Endothelial cell of umbilical vein (primary cell): ENCODE data around the gene NTRK2. TPM values are rescaled to one million over a fixed set of nuclear protein-coding genes. Genes with fewer than 3 reads are reported as not detected.

Experiments used
- BruUV-seq: library from RNA; stranded (reverse); fragments of 400-500 nt; replicated peaks from 2 replicates; lab custom pipeline; 2021; lab: Mats Ljungman, UMichigan
- CTCF ChIA-PET: fragments of 300-600, 350-600 bp; sonication (Branson Sonifier 250); formaldehyde crosslinking; loops from one replicate; lab custom pipeline; 2021; ENCODE audit warnings: antibody characterized with exemption, inconsistent platforms; lab: Charles Lee
- POLR2A ChIA-PET: fragments of 300-600, 350-600 bp; sonication (Branson Sonifier 250); formaldehyde crosslinking; loops from one replicate; lab custom pipeline; 2021; ENCODE audit warnings: antibody characterized with exemption, inconsistent platforms; lab: Charles Lee
- DNase-seq: peaks from one replicate; pipeline ENCODE4 v3.0.0-alpha.2; 2011; ENCODE audit warnings: low read depth, low spot score
- FAIRE-seq: peaks from 2 replicates; lab custom pipeline; 2011; peaks lifted over from hg19 to GRCh38; lab: Jason Lieb, UNC
- H2AFZ ChIP-seq: 2 replicates; pipeline ENCODE4 v1.6.0; 2012; ENCODE audit warnings: low read depth, low read length, control low read depth, inconsistent platforms
- H3K27ac ChIP-seq: 2 replicates; pipeline ENCODE4 v1.5.1; 2011; ENCODE audit warnings: low read depth, mild to moderate bottlenecking, control low read depth, low read length, moderate library complexity; ENCODE audit not compliant: insufficient read depth
- H3K27me3 ChIP-seq, 2 experiments: 2 replicates each; pipeline versions ENCODE4 v1.6.0 to v1.6.1; 2011; ENCODE audit warnings: low read length in 2 of 2, mixed read lengths in 1 of 2; ENCODE audit not compliant: control insufficient read depth in 2 of 2, insufficient read depth in 2 of 2
- H3K36me3 ChIP-seq, 2 experiments: 2 replicates in 1 of 2; 3 replicates in 1 of 2; pipeline ENCODE4 v1.5.1; 2011; ENCODE audit warnings: low read length in 2 of 2, mild to moderate bottlenecking in 1 of 2, moderate library complexity in 1 of 2; ENCODE audit not compliant: control insufficient read depth in 2 of 2, insufficient read depth in 2 of 2; ENCODE audit errors: extremely low read depth in 1 of 2
- H3K4me1 ChIP-seq: 3 replicates; pipeline ENCODE4 v1.5.1; 2011; ENCODE audit warnings: mild to moderate bottlenecking, low read length; ENCODE audit not compliant: control insufficient read depth, insufficient read depth; ENCODE audit errors: extremely low read depth
- H3K4me2 ChIP-seq: 2 replicates; pipeline ENCODE4 v1.6.1; 2011; ENCODE audit warnings: low read length, control low read depth, mixed read lengths; ENCODE audit not compliant: insufficient read depth
- H3K4me3 ChIP-seq, 3 experiments: fragments of 200-600 bp in 1 of 3; sonication (generic), shearing (Covaris generic) in 1 of 3; replicated peaks in 1 of 3; 2 replicates each; pipeline ENCODE4 v1.5.1; 2011 to 2016; ENCODE audit warnings: control low read depth in 3 of 3, low read length in 3 of 3, mild to moderate bottlenecking in 2 of 3, inconsistent platforms in 1 of 3, low read depth in 1 of 3, moderate library complexity in 1 of 3; ENCODE audit not compliant: insufficient read depth in 1 of 3
- H3K79me2 ChIP-seq: 2 replicates; pipeline ENCODE4 v1.6.0; 2012; ENCODE audit warnings: low read length, inconsistent platforms; ENCODE audit not compliant: control insufficient read depth, insufficient read depth
- H3K9ac ChIP-seq: replicated peaks from 2 replicates; pipeline ENCODE3; 2011; ENCODE audit warnings: low read length, control low read depth; ENCODE audit not compliant: insufficient read depth; ENCODE audit errors: extremely low read depth
- H3K9me1 ChIP-seq: replicated peaks from 3 replicates; pipeline ENCODE4 v1.6.0; 2011; ENCODE audit warnings: mild to moderate bottlenecking, low read length; ENCODE audit not compliant: control insufficient read depth, insufficient read depth; ENCODE audit errors: extremely low read depth
- H3K9me3 ChIP-seq: replicated peaks from 2 replicates; pipeline ENCODE4 v1.5.1; 2012; ENCODE audit warnings: low read length, inconsistent platforms; ENCODE audit not compliant: control insufficient read depth, insufficient read depth
- H4K20me1 ChIP-seq: replicated peaks from 2 replicates; pipeline ENCODE3; 2011; ENCODE audit warnings: mild to moderate bottlenecking, low read length; ENCODE audit not compliant: control insufficient read depth, insufficient read depth; ENCODE audit errors: extremely low read depth
- EZH2 ChIP-seq: IDR thresholded peaks from 2 replicates; pipeline ENCODE4 v1.6.1; 2012; ENCODE audit warnings: borderline replicate concordance, low read depth, mild to moderate bottlenecking, moderate library complexity, low read length, inconsistent platforms; ENCODE audit not compliant: severe bottlenecking
- FOS ChIP-seq: IDR thresholded peaks from 2 replicates; pipeline ENCODE4 v1.6.1; 2011; ENCODE audit warnings: mild to moderate bottlenecking, low read length, moderate library complexity, borderline replicate concordance; ENCODE audit not compliant: insufficient read depth
- GATA2 ChIP-seq: IDR thresholded peaks from 2 replicates; pipeline ENCODE4 v1.7.0; 2011; ENCODE audit warnings: low read depth, mild to moderate bottlenecking, moderate library complexity, mixed read lengths, low read length; ENCODE audit not compliant: insufficient read length, insufficient read depth
- JUN ChIP-seq: IDR thresholded peaks from 2 replicates; pipeline ENCODE4 v1.6.1; 2011; ENCODE audit warnings: borderline replicate concordance, low read depth; ENCODE audit not compliant: insufficient read length, insufficient read depth
- MYC ChIP-seq: IDR thresholded peaks from one replicate; pipeline ENCODE4 v1.6.1; 2011; ENCODE audit warnings: mild to moderate bottlenecking, low read depth, low read length
- POLR2A ChIP-seq: IDR thresholded peaks from 2 replicates; pipeline ENCODE4 v1.6.1; 2012; ENCODE audit warnings: low read depth, mild to moderate bottlenecking, control low read depth, low read length
- POLR2AphosphoS5 ChIP-seq: IDR thresholded peaks from 2 replicates; pipeline ENCODE4 v1.6.1; 2012; ENCODE audit warnings: low read depth, mild to moderate bottlenecking, control low read depth, low read length, moderate library complexity; ENCODE audit not compliant: insufficient read depth
- dilution Hi-C: fragments of 300-500 bp; cut with MboI; formaldehyde crosslinking; loops from one replicate; pipeline ENCODE4 v1.15.0; 2019; ENCODE audit warnings: low sequenced_read_pairs; ENCODE audit not compliant: extremely low pct_ligation_motif_present
- intact Hi-C: fragments of 100-400 bp; cut with micrococcal nuclease; formaldehyde crosslinking; loops from one replicate; pipeline ENCODE4 v1.10.0; 2022
- polyA plus RNA-seq, 4 experiments: library from polyadenylated mRNA; depleted of rRNA in 3 of 4; stranded (reverse) in 3 of 4; unstranded in 1 of 4; fragments of >200 nt; gene quantifications; 2 replicates each; pipeline versions ENCODE4 v1.2.1 to v1.2.3, GENCODE V29; 2011 to 2012; ENCODE audit warnings: missing spikeins in 1 of 4
- total RNA-seq: library from RNA; stranded (reverse); gene quantifications from 2 replicates; pipeline ENCODE4 v1.2.3, GENCODE V29; 2021
- TF ChIP-seq, protein P1 (sequence below): IDR thresholded peaks from 2 replicates; pipeline ENCODE4 v1.6.1; 2011; ENCODE audit not compliant: insufficient read depth, insufficient read length
- TF ChIP-seq, protein P2 (sequence below), 2 donors: IDR thresholded peaks; 1 replicate in 1 of 2; 2 replicates in 1 of 2; pipeline ENCODE4 v1.5.1; 2011; ENCODE audit warnings: low read length in 2 of 2, mild to moderate bottlenecking in 2 of 2, moderate library complexity in 2 of 2, control low read depth in 1 of 2, inconsistent platforms in 1 of 2, low read depth in 1 of 2; ENCODE audit not compliant: insufficient read depth in 1 of 2; ENCODE audit errors: extremely low read depth in 1 of 2

Gene NTRK2
- total and polyA plus RNA-seq, 2 donors (not counting 3 experiments of a cell fraction or from before 2014, with no cell fraction given) = 0.01 to 0.13 TPM

DNA sequence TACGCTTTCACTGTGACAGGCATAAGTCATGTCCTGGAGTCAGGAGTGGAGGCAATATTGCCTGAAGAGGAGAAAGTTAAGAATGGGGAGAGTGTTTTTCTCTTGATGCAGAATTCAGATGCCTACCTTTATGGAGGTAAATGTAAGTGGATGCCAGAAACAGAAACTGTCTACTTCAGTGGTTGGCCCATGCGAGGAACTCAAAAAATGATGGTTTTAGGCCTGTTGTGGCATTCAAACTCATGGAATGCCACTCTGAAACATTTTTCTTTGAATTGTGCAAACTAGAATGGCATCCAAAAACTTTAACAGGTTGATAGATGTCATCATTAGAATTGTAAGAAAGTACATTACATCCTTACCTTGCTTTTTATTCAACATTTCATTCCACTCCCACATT lies 47.7 kb upstream of the NTRK2 start:
- Histone ChIP-seq H3K27ac (no peak overlapping the region), H3K79me2 (no peaks in the 10 kb centered on the region), H3K9me3 (no peaks in the 10 kb centered on the region), H3K36me3 (no peaks in the 10 kb centered on the region), H4K20me1 (no peaks in the 10 kb centered on the region), H3K4me1 (no peaks in the 10 kb centered on the region), H3K4me2 (no peak overlapping the region), H3K4me3 (no peak overlapping the region), H3K27me3 (no peaks in the 10 kb centered on the region), H2AFZ (no peak overlapping the region), H3K9me1 (no peaks in the 10 kb centered on the region), H3K9ac (no peak overlapping the region)
- dilution Hi-C loops = no loop called here
- intact Hi-C loops = no loop called here
- no peak for FAIRE-seq
- CTCF ChIA-PET = no interaction called here
- POLR2A ChIA-PET = no interaction called here
- no TSS peak for BruUV-seq
- TF ChIP-seq MYC = no peak
- TF ChIP-seq JUN = no peak
- no peak for TF ChIP-seq POLR2A
- no peak for TF ChIP-seq POLR2AphosphoS5
- TF ChIP-seq, protein P1, sequence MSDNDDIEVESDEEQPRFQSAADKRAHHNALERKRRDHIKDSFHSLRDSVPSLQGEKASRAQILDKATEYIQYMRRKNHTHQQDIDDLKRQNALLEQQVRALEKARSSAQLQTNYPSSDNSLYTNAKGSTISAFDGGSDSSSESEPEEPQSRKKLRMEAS = no peak
- no peak for TF ChIP-seq GATA2
- TF ChIP-seq EZH2 = no peak
- TF ChIP-seq, protein P2, sequence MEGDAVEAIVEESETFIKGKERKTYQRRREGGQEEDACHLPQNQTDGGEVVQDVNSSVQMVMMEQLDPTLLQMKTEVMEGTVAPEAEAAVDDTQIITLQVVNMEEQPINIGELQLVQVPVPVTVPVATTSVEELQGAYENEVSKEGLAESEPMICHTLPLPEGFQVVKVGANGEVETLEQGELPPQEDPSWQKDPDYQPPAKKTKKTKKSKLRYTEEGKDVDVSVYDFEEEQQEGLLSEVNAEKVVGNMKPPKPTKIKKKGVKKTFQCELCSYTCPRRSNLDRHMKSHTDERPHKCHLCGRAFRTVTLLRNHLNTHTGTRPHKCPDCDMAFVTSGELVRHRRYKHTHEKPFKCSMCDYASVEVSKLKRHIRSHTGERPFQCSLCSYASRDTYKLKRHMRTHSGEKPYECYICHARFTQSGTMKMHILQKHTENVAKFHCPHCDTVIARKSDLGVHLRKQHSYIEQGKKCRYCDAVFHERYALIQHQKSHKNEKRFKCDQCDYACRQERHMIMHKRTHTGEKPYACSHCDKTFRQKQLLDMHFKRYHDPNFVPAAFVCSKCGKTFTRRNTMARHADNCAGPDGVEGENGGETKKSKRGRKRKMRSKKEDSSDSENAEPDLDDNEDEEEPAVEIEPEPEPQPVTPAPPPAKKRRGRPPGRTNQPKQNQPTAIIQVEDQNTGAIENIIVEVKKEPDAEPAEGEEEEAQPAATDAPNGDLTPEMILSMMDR (IDR thresholded peaks at IDR 0.05; ENCODE audit: extremely low read depth in 1 of 2, insufficient read depth in 1 of 2, low read depth in 1 of 2, low read length in 2 of 2) = no peak
- no peak for TF ChIP-seq FOS
- DNase-seq = no peak
